ENCODE results near the gene GTF2A1L. TPM values are rescaled to one million over a fixed set of nuclear protein-coding genes. Genes with fewer than 3 reads are reported as not detected.

Gene GTF2A1L
- total and polyA plus RNA-seq, 9 donors: 2.1 to 13.8 (median 3.6) TPM; not detected in 3

- 83 to 89% (median 84%) methylated on average over 2 of the region's 2 CpGs for WGBS, 3 donors
- H3K27ac ChIP-seq: no peak overlapping the region
Observed at GRCh38 chr2:48724278-48724677, 106.6 kb downstream of the GTF2A1L start.

GRCh38 chr2:48725696-48726494 is 108.2 kb downstream of the GTF2A1L start:
- no peak for TF ChIP-seq POLR2A (IDR thresholded peaks at IDR 0.05)
- Histone ChIP-seq H3K36me3 (no peaks in the 10 kb centered on the region), H3K4me3 (no peak overlapping the region), H3K27me3 (no peaks in the 10 kb centered on the region), H3K4me1 (ENCODE audit: insufficient read depth) (peaks cover 1% of the 10 kb centered on the region), H3K9me3 (no peaks in the 10 kb centered on the region), H3K27ac (no peak overlapping the region)
- intact Hi-C loops (cut with DNase I): no loop called here
- 73 to 85% (median 79%) methylated on average over 7 of the region's 7 CpGs for WGBS, 3 donors
- DNase-seq: no peak

More at GRCh38 chr2:48724278-48724677, 106.6 kb downstream of the GTF2A1L start:
- Histone ChIP-seq H3K4me1 (ENCODE audit: insufficient read depth) (peaks cover 1% of the 10 kb centered on the region), H3K9me3 (no peaks in the 10 kb centered on the region), H3K27me3 (no peaks in the 10 kb centered on the region), H3K4me3 (no peak overlapping the region), H3K36me3 (no peaks in the 10 kb centered on the region)
- TF ChIP-seq CTCF (IDR thresholded peaks at IDR 0.05): no peak
- TF ChIP-seq EP300 (IDR thresholded peaks at IDR 0.05): no peak
- no peak for TF ChIP-seq POLR2A (IDR thresholded peaks at IDR 0.05)
- intact Hi-C loops (cut with DNase I): no loop called here
- no peak for DNase-seq

GRCh38 chr2:48727560-48727959 is 109.9 kb downstream of the GTF2A1L start:
- no peaks in the 10 kb centered on the region for H3K4me1 ChIP-seq (ENCODE audit: insufficient read depth)
- no peak overlapping the region for H3K4me3 ChIP-seq
- H3K9me3 ChIP-seq: no peaks in the 10 kb centered on the region
- 59 to 95% (median 90%) methylated on average over 2 of the region's 2 CpGs for WGBS, 3 donors
- H3K36me3 ChIP-seq: no peaks in the 10 kb centered on the region
- H3K27me3 ChIP-seq: no peaks in the 10 kb centered on the region
- intact Hi-C loops (cut with DNase I): no loop called here
- no peak for TF ChIP-seq CTCF (IDR thresholded peaks at IDR 0.05)
- TF ChIP-seq POLR2A (IDR thresholded peaks at IDR 0.05): no peak
- no peak for TF ChIP-seq EP300 (IDR thresholded peaks at IDR 0.05)
- H3K27ac ChIP-seq: no peak overlapping the region
- DNase-seq: no peak

- intact Hi-C loops (cut with DNase I): no loop called here
- WGBS, 3 donors: 89 to 96% (median 90%) methylated on average over 2 of the region's 2 CpGs
- no peak overlapping the region for H3K27ac ChIP-seq
Observed at GRCh38 chr2:48728295-48728694, 110.6 kb downstream of the GTF2A1L start.

More at GRCh38 chr2:48728295-48728694, 110.6 kb downstream of the GTF2A1L start:
- Histone ChIP-seq H3K36me3 (no peaks in the 10 kb centered on the region), H3K9me3 (no peaks in the 10 kb centered on the region), H3K4me3 (no peak overlapping the region), H3K27me3 (no peaks in the 10 kb centered on the region), H3K4me1 (ENCODE audit: insufficient read depth) (no peaks in the 10 kb centered on the region)
- TF ChIP-seq POLR2A (IDR thresholded peaks at IDR 0.05): no peak
- TF ChIP-seq EP300 (IDR thresholded peaks at IDR 0.05): no peak
- TF ChIP-seq CTCF (IDR thresholded peaks at IDR 0.05): no peak
- DNase-seq: no peak
